WTC11 (cell line): ENCODE results near the gene MTHFD1L.

ENCODE experiments used
- JUN ChIP-seq: sonication (generic); formaldehyde crosslinking; IDR thresholded peaks from 2 replicates; pipeline ENCODE4 v1.8.0; 2023; ENCODE audit warnings: mild to moderate bottlenecking, missing genetic modification reagents
- KAT7 ChIP-seq: sonication (generic); formaldehyde crosslinking; IDR thresholded peaks from 2 replicates; pipeline ENCODE4 v1.8.1; 2023; ENCODE audit warnings: missing genetic modification reagents, mild to moderate bottlenecking, borderline replicate concordance
- NR3C1 ChIP-seq: sonication (generic); formaldehyde crosslinking; conservative IDR thresholded peaks from 2 replicates; pipeline ENCODE4 v1.8.1; 2023; ENCODE audit warnings: low read depth, mild to moderate bottlenecking, missing genetic modification reagents
- TF ChIP-seq, protein P1 (sequence below): fragments of 200-600 bp; IDR thresholded peaks from 2 replicates; pipeline ENCODE4 v1.8.0; 2022; ENCODE audit warnings: antibody characterized with exemption
- TF ChIP-seq, protein P2 (sequence below): sonication (generic); formaldehyde crosslinking; IDR thresholded peaks from 2 replicates; pipeline ENCODE4 v1.8.0; 2022; ENCODE audit warnings: missing genetic modification reagents

DNA sequence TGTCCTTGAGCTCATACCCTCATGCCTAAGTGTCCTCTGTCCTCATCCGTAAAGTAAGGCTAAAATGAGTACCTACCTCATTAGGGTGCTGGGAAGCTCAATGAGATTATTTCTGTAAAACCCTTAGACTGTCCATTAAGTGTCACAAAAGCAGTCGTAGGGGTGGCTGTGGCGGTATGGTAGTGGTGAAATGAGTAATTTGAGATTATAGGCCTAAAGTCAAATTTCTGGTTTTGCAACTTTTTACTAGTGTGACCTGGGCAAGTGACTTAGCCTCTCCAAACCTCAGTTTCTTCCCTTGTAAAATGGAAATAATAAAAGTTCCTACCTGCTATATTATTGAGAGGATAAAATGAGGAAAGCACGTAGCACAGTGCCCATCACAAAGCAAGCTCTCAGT, 226.1 kb downstream of the MTHFD1L start:
- TF ChIP-seq NR3C1 (CRISPR knock-in tag): no peak
- TF ChIP-seq, protein P1, sequence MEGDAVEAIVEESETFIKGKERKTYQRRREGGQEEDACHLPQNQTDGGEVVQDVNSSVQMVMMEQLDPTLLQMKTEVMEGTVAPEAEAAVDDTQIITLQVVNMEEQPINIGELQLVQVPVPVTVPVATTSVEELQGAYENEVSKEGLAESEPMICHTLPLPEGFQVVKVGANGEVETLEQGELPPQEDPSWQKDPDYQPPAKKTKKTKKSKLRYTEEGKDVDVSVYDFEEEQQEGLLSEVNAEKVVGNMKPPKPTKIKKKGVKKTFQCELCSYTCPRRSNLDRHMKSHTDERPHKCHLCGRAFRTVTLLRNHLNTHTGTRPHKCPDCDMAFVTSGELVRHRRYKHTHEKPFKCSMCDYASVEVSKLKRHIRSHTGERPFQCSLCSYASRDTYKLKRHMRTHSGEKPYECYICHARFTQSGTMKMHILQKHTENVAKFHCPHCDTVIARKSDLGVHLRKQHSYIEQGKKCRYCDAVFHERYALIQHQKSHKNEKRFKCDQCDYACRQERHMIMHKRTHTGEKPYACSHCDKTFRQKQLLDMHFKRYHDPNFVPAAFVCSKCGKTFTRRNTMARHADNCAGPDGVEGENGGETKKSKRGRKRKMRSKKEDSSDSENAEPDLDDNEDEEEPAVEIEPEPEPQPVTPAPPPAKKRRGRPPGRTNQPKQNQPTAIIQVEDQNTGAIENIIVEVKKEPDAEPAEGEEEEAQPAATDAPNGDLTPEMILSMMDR: no peak
- TF ChIP-seq JUN (CRISPR knock-in tag): no peak
- TF ChIP-seq, protein P2, sequence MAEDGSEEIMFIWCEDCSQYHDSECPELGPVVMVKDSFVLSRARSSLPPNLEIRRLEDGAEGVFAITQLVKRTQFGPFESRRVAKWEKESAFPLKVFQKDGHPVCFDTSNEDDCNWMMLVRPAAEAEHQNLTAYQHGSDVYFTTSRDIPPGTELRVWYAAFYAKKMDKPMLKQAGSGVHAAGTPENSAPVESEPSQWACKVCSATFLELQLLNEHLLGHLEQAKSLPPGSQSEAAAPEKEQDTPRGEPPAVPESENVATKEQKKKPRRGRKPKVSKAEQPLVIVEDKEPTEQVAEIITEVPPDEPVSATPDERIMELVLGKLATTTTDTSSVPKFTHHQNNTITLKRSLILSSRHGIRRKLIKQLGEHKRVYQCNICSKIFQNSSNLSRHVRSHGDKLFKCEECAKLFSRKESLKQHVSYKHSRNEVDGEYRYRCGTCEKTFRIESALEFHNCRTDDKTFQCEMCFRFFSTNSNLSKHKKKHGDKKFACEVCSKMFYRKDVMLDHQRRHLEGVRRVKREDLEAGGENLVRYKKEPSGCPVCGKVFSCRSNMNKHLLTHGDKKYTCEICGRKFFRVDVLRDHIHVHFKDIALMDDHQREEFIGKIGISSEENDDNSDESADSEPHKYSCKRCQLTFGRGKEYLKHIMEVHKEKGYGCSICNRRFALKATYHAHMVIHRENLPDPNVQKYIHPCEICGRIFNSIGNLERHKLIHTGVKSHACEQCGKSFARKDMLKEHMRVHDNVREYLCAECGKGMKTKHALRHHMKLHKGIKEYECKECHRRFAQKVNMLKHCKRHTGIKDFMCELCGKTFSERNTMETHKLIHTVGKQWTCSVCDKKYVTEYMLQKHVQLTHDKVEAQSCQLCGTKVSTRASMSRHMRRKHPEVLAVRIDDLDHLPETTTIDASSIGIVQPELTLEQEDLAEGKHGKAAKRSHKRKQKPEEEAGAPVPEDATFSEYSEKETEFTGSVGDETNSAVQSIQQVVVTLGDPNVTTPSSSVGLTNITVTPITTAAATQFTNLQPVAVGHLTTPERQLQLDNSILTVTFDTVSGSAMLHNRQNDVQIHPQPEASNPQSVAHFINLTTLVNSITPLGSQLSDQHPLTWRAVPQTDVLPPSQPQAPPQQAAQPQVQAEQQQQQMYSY: no peak
- no peak for TF ChIP-seq KAT7
